ENCODE results near the gene PSMC5.
A peak's percentile ranks its signal among the peaks of the same experiment; 100 is the strongest.

PSMC5 gene

DNA sequence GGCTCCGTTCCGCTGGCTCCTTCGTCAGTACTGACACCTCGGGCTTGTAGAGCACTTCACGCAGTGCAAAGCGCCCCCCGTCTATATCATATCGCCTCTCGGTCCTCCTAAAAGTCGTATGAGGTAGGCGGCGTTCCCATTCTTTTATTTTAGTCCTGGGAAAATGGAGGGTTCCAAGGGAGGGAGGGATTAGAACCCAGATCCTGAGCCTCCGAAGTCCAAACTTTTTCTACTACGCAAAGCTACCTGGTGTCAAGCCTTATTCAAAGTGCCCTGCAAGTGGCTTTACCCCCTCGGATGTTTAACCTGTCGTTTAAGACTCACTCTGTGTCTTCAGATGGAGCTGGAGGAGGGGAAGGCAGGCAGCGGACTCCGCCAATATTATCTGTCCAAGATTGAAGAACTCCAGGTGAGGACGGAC, 580 bp downstream of the PSMC5 start:
- DNase-seq (ENCODE audit: low spot score in 2 of 2) (no peak), ATAC-seq (ENCODE audit: low read depth) (no peak)
- H3K36me3 Mint-ChIP-seq, result peaks cover 34% of the 10 kb centered on the region
- H3K4me3 Mint-ChIP-seq, result peak overlapping the region; percentile 93
- H3K4me1 Mint-ChIP-seq, result peaks cover 29% of the 10 kb centered on the region
- H3K27ac Mint-ChIP-seq, result peak overlapping the region; percentile 99
- no peaks in the 10 kb centered on the region for H3K9me3 Mint-ChIP-seq
- H3K27me3 Mint-ChIP-seq, result no peaks in the 10 kb centered on the region

DNA sequence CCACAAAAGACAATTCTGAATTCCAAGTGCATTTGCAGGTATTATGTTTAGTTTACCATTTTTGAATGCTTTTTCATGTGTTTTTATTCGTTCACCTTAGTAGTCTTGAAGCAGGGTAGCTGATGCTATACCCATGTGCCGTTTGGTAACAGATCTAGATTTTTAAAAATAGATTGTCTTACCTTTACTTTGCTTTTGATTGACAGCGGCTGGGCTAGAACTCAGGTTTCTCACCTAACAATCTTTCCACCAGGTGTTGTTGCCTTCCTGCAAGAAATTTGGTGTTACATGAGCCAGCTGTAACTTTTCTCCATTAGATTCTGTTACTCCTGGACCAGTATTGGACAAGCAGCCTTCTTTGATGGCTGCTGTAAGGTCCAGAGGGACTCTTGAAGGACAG, 1.7 kb downstream of the PSMC5 start:
- Mint-ChIP-seq H3K27ac (no peak overlapping the region), H3K36me3 (peaks cover 33% of the 10 kb centered on the region), H3K4me3 (no peak overlapping the region), H3K4me1 (peaks cover 27% of the 10 kb centered on the region), H3K9me3 (no peaks in the 10 kb centered on the region), H3K27me3 (no peaks in the 10 kb centered on the region)
- ATAC-seq (ENCODE audit: low read depth) (no peak), DNase-seq (ENCODE audit: low spot score in 2 of 2) (no peak)

DNA sequence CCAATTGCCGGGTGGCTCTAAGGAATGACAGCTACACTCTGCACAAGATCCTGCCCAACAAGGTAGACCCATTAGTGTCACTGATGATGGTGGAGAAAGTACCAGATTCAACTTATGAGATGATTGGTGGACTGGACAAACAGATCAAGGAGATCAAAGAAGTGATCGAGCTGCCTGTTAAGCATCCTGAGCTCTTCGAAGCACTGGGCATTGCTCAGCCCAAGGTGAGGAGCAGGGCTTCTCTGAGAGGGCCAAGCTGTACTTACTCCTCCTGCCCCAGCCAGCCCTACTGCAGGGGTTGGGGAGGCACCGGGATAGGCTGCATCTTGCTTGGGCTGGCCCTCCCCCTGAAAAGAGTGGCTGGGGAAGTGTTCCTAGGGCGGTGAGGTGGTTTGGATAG, 3.0 kb downstream of the PSMC5 start:
- Mint-ChIP-seq H3K27me3 (no peaks in the 10 kb centered on the region), H3K9me3 (no peaks in the 10 kb centered on the region), H3K36me3 (peaks cover 28% of the 10 kb centered on the region), H3K4me3 (no peak overlapping the region), H3K4me1 (peaks cover 24% of the 10 kb centered on the region), H3K27ac (no peak overlapping the region)
- no peak for ATAC-seq (ENCODE audit: low read depth)
- DNase-seq (ENCODE audit: low spot score in 2 of 2), result no peak

DNA sequence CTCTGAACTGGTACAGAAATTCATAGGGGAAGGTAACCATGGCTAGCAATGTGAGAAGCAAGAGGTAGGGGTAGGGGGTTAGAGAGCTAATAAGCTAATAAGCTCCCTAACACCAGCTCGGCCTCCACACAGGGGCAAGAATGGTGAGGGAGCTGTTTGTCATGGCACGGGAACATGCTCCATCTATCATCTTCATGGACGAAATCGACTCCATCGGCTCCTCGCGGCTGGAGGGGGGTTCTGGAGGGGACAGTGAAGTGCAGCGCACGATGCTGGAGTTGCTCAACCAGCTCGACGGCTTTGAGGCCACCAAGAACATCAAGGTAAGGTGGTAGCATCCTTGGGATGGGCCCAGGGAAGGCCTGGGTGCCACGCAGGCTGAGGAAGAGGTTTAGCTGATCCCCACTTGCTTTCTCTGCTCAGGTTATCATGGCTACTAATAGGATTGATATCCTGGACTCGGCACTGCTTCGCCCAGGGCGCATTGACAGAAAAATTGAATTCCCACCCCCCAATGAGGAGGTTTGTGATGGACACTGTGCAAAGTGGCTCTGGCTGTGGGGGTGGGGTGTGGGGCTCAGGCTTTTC, 3.8 kb downstream of the PSMC5 start:
- Mint-ChIP-seq H3K36me3 (peaks cover 29% of the 10 kb centered on the region), H3K9me3 (no peaks in the 10 kb centered on the region), H3K27ac (no peak overlapping the region), H3K4me1 (peaks cover 23% of the 10 kb centered on the region), H3K27me3 (no peaks in the 10 kb centered on the region), H3K4me3 (no peak overlapping the region)
- DNase-seq (ENCODE audit: low spot score in 2 of 2) (no peak), ATAC-seq (ENCODE audit: low read depth) (no peak)

DNA sequence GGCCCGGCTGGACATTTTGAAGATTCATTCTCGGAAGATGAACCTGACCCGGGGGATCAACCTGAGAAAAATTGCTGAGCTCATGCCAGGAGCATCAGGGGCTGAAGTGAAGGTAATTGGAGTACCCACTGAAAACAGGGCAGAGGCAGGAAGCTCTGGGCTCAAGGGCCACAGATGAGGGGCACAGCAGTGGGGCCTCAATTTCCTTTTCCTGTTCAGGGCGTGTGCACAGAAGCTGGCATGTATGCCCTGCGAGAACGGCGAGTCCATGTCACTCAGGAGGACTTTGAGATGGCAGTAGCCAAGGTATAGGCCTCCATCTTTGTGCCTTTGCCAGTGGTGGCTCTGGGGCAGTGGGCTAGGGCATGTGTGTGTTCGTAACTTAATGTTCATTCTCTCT, 4.3 kb downstream of the PSMC5 start:
- no peaks in the 10 kb centered on the region for H3K27me3 Mint-ChIP-seq
- peaks cover 23% of the 10 kb centered on the region for H3K4me1 Mint-ChIP-seq
- no peaks in the 10 kb centered on the region for H3K9me3 Mint-ChIP-seq
- DNase-seq (ENCODE audit: low spot score in 2 of 2) (no peak), ATAC-seq (ENCODE audit: low read depth) (no peak)
- no peak overlapping the region for H3K27ac Mint-ChIP-seq
- no peak overlapping the region for H3K4me3 Mint-ChIP-seq
- peaks cover 29% of the 10 kb centered on the region for H3K36me3 Mint-ChIP-seq

DNA sequence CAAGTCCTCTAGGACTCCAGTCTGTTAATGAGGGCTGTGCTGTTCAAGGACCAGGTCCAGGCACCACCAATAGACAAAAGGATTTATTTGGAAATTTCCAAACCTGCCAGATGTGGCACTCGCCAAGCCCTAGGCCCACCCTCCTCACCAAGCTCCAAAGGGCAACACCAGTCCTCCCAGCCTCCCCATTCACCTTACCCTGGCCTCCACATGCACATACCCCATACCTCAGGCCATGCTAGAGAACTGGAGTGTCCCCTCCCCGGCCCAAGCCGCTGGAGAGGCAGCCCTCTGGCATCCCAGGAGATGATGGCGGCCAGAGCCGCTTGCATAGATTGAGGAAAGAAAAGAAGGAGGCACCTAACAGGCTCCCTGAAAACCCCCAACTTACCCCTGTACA, 4.8 kb downstream of the PSMC5 start:
- H3K36me3 Mint-ChIP-seq, result peaks cover 29% of the 10 kb centered on the region
- H3K4me1 Mint-ChIP-seq, result peaks cover 21% of the 10 kb centered on the region
- DNase-seq (ENCODE audit: low spot score in 2 of 2) (no peak), ATAC-seq (ENCODE audit: low read depth) (no peak)
- H3K9me3 Mint-ChIP-seq, result no peaks in the 10 kb centered on the region
- no peak overlapping the region for H3K4me3 Mint-ChIP-seq
- H3K27me3 Mint-ChIP-seq, result no peaks in the 10 kb centered on the region
- no peak overlapping the region for H3K27ac Mint-ChIP-seq

DNA sequence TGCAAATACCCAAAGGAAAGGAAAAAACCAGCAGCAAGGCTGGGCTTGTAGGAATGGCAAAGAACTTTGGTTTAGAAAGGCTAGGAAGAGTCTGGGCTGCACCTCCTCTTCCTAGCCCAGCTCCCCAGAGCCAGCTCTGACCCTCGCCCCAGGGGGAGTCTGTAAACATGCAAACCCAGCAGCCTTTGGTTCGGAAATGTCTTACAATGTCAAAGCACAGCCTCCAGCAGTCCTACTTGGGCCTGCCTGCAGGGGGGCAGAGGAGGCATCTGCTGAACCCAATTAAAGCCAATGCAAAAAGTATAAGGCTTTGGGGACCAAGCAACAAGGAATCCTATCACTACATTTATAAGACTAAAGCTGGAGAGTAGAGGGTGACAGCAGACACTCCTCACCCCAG, 5.2 kb downstream of the PSMC5 start:
- Mint-ChIP-seq H3K4me3 (no peak overlapping the region), H3K36me3 (peaks cover 29% of the 10 kb centered on the region), H3K9me3 (no peaks in the 10 kb centered on the region), H3K27ac (no peak overlapping the region), H3K4me1 (peaks cover 21% of the 10 kb centered on the region), H3K27me3 (no peaks in the 10 kb centered on the region)
- ATAC-seq (ENCODE audit: low read depth) (no peak), DNase-seq (ENCODE audit: low spot score in 2 of 2) (no peak)

DNA sequence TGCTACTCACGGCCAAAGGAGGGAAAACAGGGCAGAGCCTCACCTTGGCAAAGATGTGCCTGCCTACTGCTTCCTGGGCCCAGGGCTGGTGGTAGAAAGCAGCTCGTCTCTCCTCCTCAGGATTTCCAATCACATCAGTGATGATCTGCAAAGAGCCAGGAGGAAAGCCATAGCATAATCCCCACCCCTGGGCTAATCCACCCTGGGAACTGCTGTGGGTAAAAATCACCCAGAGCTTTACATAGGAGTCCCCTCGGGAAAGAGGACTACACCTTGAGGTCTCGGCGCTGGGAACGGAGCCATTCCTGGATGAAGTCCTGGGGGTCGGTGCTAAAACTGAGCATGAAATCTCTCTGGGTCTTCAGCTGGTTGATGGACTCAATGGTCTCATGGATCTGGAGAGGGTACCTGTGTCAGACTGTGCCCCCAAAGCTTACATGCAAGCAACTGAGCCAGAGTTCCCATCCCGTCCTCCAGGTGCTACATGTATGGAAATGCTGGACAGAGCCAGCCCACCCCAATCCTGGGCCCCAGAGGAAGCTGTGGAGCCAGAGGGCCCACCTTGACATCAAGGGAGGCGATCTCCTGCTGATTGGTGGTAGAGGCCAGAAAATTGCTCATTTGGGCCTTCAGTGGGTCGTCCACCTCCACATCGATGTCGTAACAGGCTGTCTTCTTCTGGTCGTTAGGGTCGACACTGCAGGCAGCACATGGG, 6.0 kb downstream of the PSMC5 start:
- Mint-ChIP-seq H3K4me3 (no peak overlapping the region), H3K27ac (no peak overlapping the region), H3K4me1 (peaks cover 21% of the 10 kb centered on the region), H3K27me3 (no peaks in the 10 kb centered on the region), H3K9me3 (no peaks in the 10 kb centered on the region), H3K36me3 (peaks cover 29% of the 10 kb centered on the region)
- DNase-seq (ENCODE audit: low spot score in 2 of 2), result no peak
- no peak for ATAC-seq (ENCODE audit: low read depth)

DNA sequence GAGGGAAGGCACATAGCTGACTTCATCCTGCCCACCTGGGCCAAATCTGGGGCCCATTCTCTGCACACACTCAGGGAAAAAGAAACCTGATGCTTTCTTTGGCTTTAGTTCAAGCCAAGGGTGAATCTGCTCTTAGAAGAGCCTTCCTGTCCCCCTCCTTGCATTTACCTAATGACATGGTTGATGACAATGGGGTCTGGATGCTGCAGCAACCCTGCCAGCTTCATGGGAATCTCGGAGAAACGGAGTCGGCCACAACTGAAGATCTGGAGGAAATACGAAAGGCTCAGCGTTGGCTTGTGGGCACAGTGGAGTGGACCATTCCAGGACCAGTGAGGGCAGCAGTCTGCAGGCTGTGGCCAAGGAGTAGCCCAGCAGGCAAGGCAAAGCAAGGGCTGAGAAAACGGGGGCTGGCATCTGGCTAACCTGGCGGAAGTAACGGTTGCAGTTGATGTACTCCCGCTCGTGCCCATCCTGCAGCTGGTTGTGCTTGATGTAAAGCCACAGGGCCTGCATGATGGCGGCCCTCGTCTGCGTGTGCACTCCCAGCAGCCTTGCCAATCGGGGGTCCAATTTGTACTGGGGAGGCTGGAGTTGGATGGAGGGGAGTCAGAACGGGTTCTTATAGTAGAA, 6.6 kb downstream of the PSMC5 start:
- DNase-seq (ENCODE audit: low spot score in 2 of 2) (no peak), ATAC-seq (ENCODE audit: low read depth) (no peak)
- H3K27me3 Mint-ChIP-seq, result no peaks in the 10 kb centered on the region
- peaks cover 29% of the 10 kb centered on the region for H3K36me3 Mint-ChIP-seq
- H3K27ac Mint-ChIP-seq, result no peak overlapping the region
- no peaks in the 10 kb centered on the region for H3K9me3 Mint-ChIP-seq
- no peak overlapping the region for H3K4me3 Mint-ChIP-seq
- peaks cover 18% of the 10 kb centered on the region for H3K4me1 Mint-ChIP-seq

DNA sequence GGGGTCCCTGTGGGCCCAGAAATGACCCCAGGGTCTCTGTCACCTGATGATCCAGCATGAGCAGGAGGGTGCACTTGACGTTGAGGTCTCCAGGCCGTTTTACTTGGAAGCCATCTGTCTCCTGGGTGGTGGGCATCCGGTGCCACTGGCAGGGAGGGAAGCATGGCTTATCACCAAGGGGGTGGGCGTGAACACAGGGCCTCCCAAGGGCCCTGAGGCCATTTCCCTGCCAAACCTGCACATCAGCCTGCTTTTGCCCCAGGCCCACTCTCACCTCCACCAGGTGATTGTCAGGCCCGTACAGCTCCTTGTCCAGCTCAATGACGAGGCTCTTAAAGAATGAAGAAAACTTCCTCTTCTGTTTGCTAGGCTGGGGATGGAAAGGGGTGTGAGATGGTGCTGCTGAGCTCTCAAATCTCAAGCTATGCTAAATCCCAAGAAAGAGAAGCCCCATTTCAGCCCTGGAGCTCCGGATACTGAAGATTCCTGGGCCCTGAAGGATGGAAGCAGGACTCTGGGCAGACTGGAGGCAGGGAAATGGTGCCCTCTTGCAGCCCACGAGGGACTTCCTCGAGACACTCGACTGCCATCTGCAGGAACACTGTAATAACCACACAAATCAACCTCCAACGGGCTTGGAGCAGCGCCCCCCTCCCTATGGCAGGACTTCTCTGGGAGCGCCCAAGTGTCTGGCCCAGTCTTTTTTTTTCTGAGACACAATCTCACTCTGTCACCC, 7.4 kb downstream of the PSMC5 start:
- H3K4me3 Mint-ChIP-seq, result no peak overlapping the region
- no peaks in the 10 kb centered on the region for H3K9me3 Mint-ChIP-seq
- ATAC-seq (ENCODE audit: low read depth) (peak; percentile 92), DNase-seq (ENCODE audit: low spot score in 2 of 2) (peak; percentile 45 to 52)
- H3K4me1 Mint-ChIP-seq, result peaks cover 17% of the 10 kb centered on the region
- H3K27ac Mint-ChIP-seq, result peak overlapping the region; percentile 35
- peaks cover 28% of the 10 kb centered on the region for H3K36me3 Mint-ChIP-seq
- no peaks in the 10 kb centered on the region for H3K27me3 Mint-ChIP-seq

DNA sequence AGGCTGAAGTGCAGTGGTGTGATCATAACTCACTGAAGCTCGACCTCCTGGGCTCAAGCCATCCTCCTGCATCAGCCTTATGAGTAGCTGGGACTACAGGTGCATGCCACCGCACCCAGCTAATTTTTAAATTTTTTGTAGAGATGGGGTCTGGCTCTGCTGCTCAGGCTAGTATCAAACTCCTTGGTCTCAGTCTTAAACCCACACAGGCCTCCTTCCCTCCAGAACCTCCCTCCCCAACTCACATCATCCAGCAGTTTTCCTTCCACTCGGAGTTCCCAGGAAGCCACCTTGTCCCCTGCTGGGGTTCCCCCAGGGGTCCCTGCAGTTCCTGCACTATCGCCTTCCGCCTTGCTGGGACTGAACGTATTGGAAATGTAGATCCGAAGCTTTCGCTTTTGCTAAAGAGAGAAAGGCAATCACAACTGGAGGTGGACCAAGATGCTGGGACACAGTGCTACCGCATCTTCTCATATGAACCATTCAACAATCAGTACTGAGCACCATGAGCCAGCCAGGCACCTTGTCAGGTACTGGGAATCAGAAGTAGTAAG, 8.0 kb downstream of the PSMC5 start:
- no peaks in the 10 kb centered on the region for H3K27me3 Mint-ChIP-seq
- peaks cover 25% of the 10 kb centered on the region for H3K36me3 Mint-ChIP-seq
- H3K27ac Mint-ChIP-seq, result no peak overlapping the region
- DNase-seq (ENCODE audit: low spot score in 2 of 2) (no peak), ATAC-seq (ENCODE audit: low read depth) (no peak)
- H3K4me1 Mint-ChIP-seq, result peaks cover 14% of the 10 kb centered on the region
- H3K9me3 Mint-ChIP-seq, result no peaks in the 10 kb centered on the region
- H3K4me3 Mint-ChIP-seq, result no peak overlapping the region

DNA sequence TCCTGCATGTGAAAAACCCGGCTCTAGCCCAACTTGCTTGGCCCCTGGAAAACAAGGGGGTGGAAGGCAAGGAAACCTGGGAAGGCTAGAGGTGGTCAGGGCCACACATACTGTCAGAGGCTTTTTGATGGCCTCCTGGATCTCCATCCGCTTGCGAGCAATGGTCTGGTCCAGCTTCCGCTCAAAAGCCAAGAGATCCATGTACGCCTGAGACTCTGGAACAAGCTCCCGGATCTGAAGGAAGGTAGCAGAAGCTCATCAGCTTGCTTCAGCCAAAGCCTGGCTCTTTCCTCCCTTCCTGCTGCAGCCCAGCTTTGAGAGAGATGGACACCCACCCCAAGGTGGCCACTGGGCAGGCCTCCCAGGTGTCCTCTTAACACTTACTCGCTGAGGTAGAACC, 9.6 kb downstream of the PSMC5 start:
- no peak for ATAC-seq (ENCODE audit: low read depth)
- no peaks in the 10 kb centered on the region for H3K9me3 Mint-ChIP-seq
- no peaks in the 10 kb centered on the region for H3K27me3 Mint-ChIP-seq
- H3K27ac Mint-ChIP-seq, result no peak overlapping the region
- no peak overlapping the region for H3K4me3 Mint-ChIP-seq
- DNase-seq (ENCODE audit: low spot score in 2 of 2), result no peak
- H3K4me1 Mint-ChIP-seq, result peaks cover 22% of the 10 kb centered on the region
- H3K36me3 Mint-ChIP-seq, result peaks cover 18% of the 10 kb centered on the region

DNA sequence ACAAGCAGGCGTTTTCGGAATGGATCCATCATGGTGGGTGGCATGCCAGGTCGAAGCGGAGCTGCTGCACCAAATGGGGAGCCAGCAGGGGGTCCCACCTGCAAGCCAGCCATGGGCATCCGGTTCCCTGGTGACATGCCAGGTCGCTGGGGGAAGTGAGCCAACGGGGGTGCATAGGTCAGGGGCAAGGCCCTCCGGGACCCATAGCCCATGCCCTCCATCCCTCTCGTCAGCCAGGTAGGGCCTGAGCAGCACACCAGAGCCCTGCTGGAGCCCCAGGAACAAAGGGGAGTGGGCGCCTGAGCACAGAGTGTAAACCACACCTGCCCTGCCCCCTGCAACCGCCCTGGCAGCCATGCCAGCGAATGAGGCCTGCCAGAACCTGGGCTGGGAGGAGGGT, 10.2 kb downstream of the PSMC5 start:
- ATAC-seq (ENCODE audit: low read depth) (no peak), DNase-seq (ENCODE audit: low spot score in 2 of 2) (no peak)
- no peaks in the 10 kb centered on the region for H3K27me3 Mint-ChIP-seq
- H3K4me3 Mint-ChIP-seq, result no peak overlapping the region
- no peaks in the 10 kb centered on the region for H3K9me3 Mint-ChIP-seq
- no peak overlapping the region for H3K27ac Mint-ChIP-seq
- peaks cover 11% of the 10 kb centered on the region for H3K36me3 Mint-ChIP-seq
- peaks cover 22% of the 10 kb centered on the region for H3K4me1 Mint-ChIP-seq
